Vagina (tissue), 2 donors: ENCODE measurements around the gene TSGA10IP. TPM values are rescaled to one million over a fixed set of nuclear protein-coding genes. Genes with fewer than 3 reads are reported as not detected.

Experiments used
- DNase-seq, 2 donors: peaks; one replicate each; pipeline ENCODE4 v3.0.0-alpha.2; 2017; ENCODE audit errors: extremely low spot score in 2 of 2
- H3K27ac ChIP-seq: fragments of 200-600 bp; sonication (generic); one replicate; pipeline ENCODE4 v1.5.1; 2019
- H3K27me3 ChIP-seq: fragments of 200-600 bp; sonication (generic); one replicate; pipeline ENCODE4 v1.5.1; 2019
- H3K36me3 ChIP-seq, 2 donors: fragments of 200-600 bp; sonication (generic); one replicate each; pipeline ENCODE4 v1.5.1; 2017 to 2019
- H3K4me1 ChIP-seq: fragments of 200-600 bp; sonication (generic); one replicate; pipeline ENCODE4 v1.5.1; 2019
- H3K4me3 ChIP-seq, 2 donors: fragments of 200-600 bp; sonication (generic); 1 replicate in 1 of 2; 2 replicates in 1 of 2; pipeline ENCODE4 v1.5.1; 2016 to 2019
- H3K9me3 ChIP-seq: fragments of 200-600 bp; sonication (generic); one replicate; pipeline ENCODE4 v1.5.1; 2019
- POLR2A ChIP-seq, 2 donors: fragments of 450-650 bp; IDR thresholded peaks; one replicate each; pipeline ENCODE4 v1.6.1; 2017; ENCODE audit warnings: antibody characterized with exemption in 2 of 2, mild to moderate bottlenecking in 2 of 2, moderate library complexity in 2 of 2
- POLR2AphosphoS5 ChIP-seq, 2 donors: sonication (generic); formaldehyde crosslinking; IDR thresholded peaks; one replicate each; pipeline ENCODE4 v1.9.0; 2017; ENCODE audit warnings: antibody characterized with exemption in 2 of 2, mild to moderate bottlenecking in 2 of 2, low read depth in 1 of 2; ENCODE audit not compliant: insufficient read depth in 1 of 2
- intact Hi-C: fragments of 100-400 bp; cut with DNase I; formaldehyde crosslinking; loops from one replicate; pipeline ENCODE4 v1.15.1; 2023
- total RNA-seq: library from RNA; depleted of rRNA; stranded (reverse); fragments of >200 nt; gene quantifications from one replicate; pipeline ENCODE4 v1.2.3, GENCODE V29; 2016
- TF ChIP-seq, protein P1 (sequence below), 3 experiments: fragments of 450-650 bp in 2 of 3; fragments of 200-600 bp in 1 of 3; sonication (generic) in 1 of 3; IDR thresholded peaks; one replicate each; pipeline ENCODE4 v1.5.1; 2017 to 2019; ENCODE audit warnings: antibody characterized with exemption in 3 of 3, mild to moderate bottlenecking in 2 of 3, moderate library complexity in 2 of 3

Gene TSGA10IP
- total RNA-seq, 1 donor from 2014 or later, result not detected

DNA sequence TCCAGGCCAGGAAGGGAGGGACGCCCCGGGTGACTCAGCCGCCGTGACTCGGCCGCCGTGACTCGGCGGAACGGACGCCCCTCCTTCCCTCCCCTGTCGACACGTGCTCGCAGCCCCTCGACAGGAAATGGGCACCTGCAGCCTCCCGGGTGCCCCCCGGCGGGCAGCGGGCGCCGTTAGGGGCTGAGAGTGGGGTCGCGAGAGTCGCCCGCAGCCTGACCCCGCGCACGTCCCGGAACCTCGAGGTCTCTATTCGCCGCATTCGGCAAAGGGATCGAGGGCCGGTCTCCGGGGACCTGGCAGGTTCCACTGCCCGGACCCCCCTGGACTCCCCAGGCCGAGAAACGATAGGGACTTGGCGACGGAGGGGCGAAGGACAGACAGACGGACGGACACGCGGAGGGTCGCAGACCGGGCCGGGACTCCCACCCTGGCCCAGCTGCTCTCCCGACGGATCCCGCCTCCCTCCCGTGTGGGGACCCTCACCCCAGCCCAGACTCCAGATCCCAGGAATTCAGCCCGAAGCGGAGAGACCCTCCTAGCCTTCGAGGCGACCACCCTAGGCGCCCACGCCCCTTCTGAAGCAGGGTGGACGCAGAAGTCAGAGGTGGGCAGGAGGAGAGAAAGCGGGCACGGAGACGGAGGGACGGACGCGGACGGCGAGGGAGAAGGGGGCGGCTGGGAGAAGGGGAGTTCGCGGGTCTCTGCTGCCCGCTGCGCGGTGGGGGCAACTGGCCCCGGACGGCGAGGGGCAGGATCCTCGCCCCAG, 45.7 kb upstream of the TSGA10IP start:
- intact Hi-C loops, result no loop called here
- no peaks in the 10 kb centered on the region for H3K9me3 ChIP-seq
- H3K27ac ChIP-seq, result peak overlapping the region; percentile 69
- H3K4me1 ChIP-seq, result peaks cover 17% of the 10 kb centered on the region
- no peaks in the 10 kb centered on the region for H3K36me3 ChIP-seq
- H3K4me3 ChIP-seq, result peak overlapping the region; percentile 55 to 56
- H3K27me3 ChIP-seq, result no peaks in the 10 kb centered on the region
- no peak for DNase-seq
- peak in 1 of 2 donors; percentile 73 for TF ChIP-seq POLR2AphosphoS5 (IDR thresholded peaks at IDR 0.05; ENCODE audit: insufficient read depth in 1 of 2, low read depth in 1 of 2)
- TF ChIP-seq, protein P1, sequence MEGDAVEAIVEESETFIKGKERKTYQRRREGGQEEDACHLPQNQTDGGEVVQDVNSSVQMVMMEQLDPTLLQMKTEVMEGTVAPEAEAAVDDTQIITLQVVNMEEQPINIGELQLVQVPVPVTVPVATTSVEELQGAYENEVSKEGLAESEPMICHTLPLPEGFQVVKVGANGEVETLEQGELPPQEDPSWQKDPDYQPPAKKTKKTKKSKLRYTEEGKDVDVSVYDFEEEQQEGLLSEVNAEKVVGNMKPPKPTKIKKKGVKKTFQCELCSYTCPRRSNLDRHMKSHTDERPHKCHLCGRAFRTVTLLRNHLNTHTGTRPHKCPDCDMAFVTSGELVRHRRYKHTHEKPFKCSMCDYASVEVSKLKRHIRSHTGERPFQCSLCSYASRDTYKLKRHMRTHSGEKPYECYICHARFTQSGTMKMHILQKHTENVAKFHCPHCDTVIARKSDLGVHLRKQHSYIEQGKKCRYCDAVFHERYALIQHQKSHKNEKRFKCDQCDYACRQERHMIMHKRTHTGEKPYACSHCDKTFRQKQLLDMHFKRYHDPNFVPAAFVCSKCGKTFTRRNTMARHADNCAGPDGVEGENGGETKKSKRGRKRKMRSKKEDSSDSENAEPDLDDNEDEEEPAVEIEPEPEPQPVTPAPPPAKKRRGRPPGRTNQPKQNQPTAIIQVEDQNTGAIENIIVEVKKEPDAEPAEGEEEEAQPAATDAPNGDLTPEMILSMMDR (IDR thresholded peaks at IDR 0.05), result peak in 1 of 3 experiments; percentile 5
- TF ChIP-seq POLR2A (IDR thresholded peaks at IDR 0.05), result no peak

DNA sequence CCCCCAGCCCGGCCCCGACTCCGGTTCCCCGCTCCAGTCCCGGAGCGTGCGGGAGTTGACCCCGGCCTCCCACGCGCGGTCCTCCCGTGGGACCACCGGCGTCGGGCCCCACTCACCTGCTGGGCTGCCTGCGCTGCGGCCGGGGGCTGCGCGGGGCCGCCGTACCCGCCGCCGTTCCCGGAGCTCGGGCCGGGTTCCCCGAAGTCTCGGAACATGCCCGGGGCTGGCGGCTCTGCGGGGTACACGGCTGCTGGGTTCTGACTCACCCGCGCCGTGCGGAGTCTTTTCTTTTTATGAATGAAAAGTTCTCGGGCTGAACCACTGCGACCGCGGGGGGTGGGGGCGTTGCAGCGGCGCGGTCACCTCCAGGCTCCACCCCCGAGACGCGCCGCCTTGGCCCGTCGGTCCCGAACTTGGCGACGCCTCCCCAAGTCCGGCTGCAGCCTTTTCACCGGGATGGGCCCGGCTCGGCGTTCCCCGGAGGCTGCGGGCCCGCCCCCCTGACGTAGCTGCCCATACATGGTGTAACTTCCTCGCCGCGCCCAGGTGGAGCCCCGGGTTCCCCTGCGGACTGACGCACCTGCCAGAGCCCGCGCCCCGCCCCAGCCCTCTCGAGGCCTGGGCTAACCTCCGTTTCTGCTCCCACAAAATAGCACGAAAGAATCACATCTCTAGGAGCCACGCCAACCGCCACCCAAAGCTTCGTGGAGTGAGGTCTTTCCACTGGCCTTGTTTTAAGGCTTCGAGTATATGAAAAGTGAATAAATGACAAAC, 45.0 kb upstream of the TSGA10IP start, which contains the start of gene FOSL1:
Gene FOSL1, minus strand, starts transcription at position 264 of the 774 bp plus-strand sequence. Its CDS starts 49 bp downstream, at position 215.
- Histone ChIP-seq H3K36me3 (no peaks in the 10 kb centered on the region), H3K27me3 (no peaks in the 10 kb centered on the region), H3K4me3 (peak within 1 kb of the TSS; percentile 55 to 56), H3K9me3 (no peaks in the 10 kb centered on the region), H3K27ac (peak within 1 kb of the TSS; percentile 69), H3K4me1 (peaks cover 17% of the 10 kb centered on the region)
- TF ChIP-seq, protein P1 (IDR thresholded peaks at IDR 0.05), result peak in 1 of 3 experiments; percentile 5
- TF ChIP-seq POLR2AphosphoS5 (IDR thresholded peaks at IDR 0.05; ENCODE audit: insufficient read depth in 1 of 2, low read depth in 1 of 2) (peak; percentile 70 to 72), POLR2A (IDR thresholded peaks at IDR 0.05) (peak in 1 of 2 donors; percentile 60)
- no peak for DNase-seq
- intact Hi-C loops, result no loop called here

DNA sequence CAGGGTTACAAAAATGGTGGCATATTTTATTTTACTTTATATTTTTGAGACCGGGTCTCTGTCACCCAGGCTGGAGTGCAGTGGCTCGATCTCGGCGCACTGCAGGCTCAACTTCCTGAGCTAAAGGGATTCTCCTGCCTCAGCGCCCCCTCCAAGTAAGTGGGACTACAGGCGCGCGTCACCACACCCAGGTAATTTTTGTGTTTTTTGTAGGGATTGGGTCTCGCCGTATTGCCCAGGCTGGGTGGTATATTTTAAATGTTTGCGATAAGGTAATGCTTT, 44.4 kb upstream of the TSGA10IP start:
- Histone ChIP-seq H3K4me3 (peak overlapping the region in 1 of 2 donors; percentile 55), H3K4me1 (peaks cover 17% of the 10 kb centered on the region), H3K27me3 (no peaks in the 10 kb centered on the region), H3K27ac (peak overlapping the region; percentile 16), H3K9me3 (no peaks in the 10 kb centered on the region), H3K36me3 (no peaks in the 10 kb centered on the region)
- intact Hi-C loops, result no loop called here
- no peak for DNase-seq
- TF ChIP-seq POLR2AphosphoS5 (IDR thresholded peaks at IDR 0.05; ENCODE audit: insufficient read depth in 1 of 2, low read depth in 1 of 2) (no peak), POLR2A (IDR thresholded peaks at IDR 0.05) (no peak)
- TF ChIP-seq, protein P1 (IDR thresholded peaks at IDR 0.05), result no peak

DNA sequence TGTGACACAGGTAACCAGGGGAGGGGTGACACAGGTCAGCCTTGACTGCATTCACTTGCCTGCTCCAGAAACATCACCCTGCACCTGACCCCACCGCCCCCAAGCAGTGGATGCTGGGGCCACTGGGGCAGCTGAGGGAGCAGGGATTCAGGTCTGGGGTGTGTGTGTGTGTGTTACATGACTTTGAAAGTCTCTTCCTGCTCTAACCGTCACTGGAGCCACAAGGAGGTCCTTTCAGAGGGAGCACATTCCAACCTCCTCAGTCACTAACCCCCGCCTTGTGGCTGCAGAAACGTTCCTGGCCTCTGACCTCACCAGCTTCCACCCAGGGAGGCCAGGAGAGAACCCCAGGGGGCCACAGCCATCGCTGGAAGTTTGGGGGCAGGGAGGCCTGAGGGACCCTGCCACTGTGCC, 42.2 kb upstream of the TSGA10IP start:
- no peaks in the 10 kb centered on the region for H3K36me3 ChIP-seq
- no peak for DNase-seq
- intact Hi-C loops, result no loop called here
- H3K9me3 ChIP-seq, result no peaks in the 10 kb centered on the region
- TF ChIP-seq POLR2AphosphoS5 (IDR thresholded peaks at IDR 0.05; ENCODE audit: insufficient read depth in 1 of 2, low read depth in 1 of 2) (no peak), POLR2A (IDR thresholded peaks at IDR 0.05) (no peak)
- TF ChIP-seq, protein P1 (IDR thresholded peaks at IDR 0.05), result no peak
- no peak overlapping the region for H3K27ac ChIP-seq
- no peaks in the 10 kb centered on the region for H3K27me3 ChIP-seq
- peaks cover 17% of the 10 kb centered on the region for H3K4me1 ChIP-seq
- no peak overlapping the region for H3K4me3 ChIP-seq
